Kidney epithelial cell (primary cell): ENCODE results near the gene HENMT1. TPM values are rescaled to one million over a fixed set of nuclear protein-coding genes. Genes with fewer than 3 reads are reported as not detected.

Experiments
- DNase-seq: peaks from one replicate; pipeline ENCODE4 v3.0.0-alpha.2; 2010; ENCODE audit warnings: low read depth
- H3K27me3 ChIP-seq: 2 replicates; pipeline ENCODE4 v1.6.0; 2011; ENCODE audit warnings: low read length; ENCODE audit not compliant: control insufficient read depth, insufficient read depth
- H3K36me3 ChIP-seq: 2 replicates; pipeline ENCODE4 v1.5.1; 2011; ENCODE audit warnings: low read length; ENCODE audit not compliant: control insufficient read depth, insufficient read depth
- H3K4me3 ChIP-seq: 2 replicates; pipeline ENCODE4 v1.5.1; 2011; ENCODE audit warnings: low read depth, mild to moderate bottlenecking, control low read depth, low read length
- total RNA-seq: library from RNA; depleted of rRNA; stranded (reverse); fragments of >200 nt; gene quantifications from 2 replicates; pipeline ENCODE4 v1.2.3, GENCODE V29; 2015
- TF ChIP-seq, protein P1 (sequence below): IDR thresholded peaks from 2 replicates; pipeline ENCODE4 v1.5.1; 2011; ENCODE audit warnings: mild to moderate bottlenecking, moderate library complexity, low read length, control low read depth, inconsistent platforms; ENCODE audit not compliant: insufficient read depth, poor library complexity, severe bottlenecking

HENMT1 gene
- total RNA-seq, 1 donor from 2014 or later: 6.6 TPM

DNA sequence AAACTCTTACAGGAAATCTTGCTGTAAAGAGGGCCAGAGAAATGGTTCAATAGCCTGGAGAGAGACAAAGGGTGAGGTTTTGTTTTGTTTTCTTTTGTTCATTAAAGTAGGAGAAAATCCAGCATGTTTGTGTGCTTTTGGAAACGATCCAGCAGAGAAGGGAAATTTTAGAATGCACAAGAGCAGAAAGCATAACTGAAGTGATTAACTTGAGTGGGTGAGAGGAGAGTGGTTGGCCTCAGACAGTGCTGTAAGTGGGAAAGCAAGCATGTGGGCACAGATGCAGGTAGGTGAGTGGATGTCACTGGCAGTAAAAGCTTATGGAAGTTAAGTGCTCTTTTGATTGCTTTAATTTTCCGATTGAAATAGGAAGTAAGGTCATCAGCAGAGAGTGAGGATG lies 50.8 kb downstream of the HENMT1 start:
- DNase-seq: no peak
- H3K4me3 ChIP-seq: no peak overlapping the region
- H3K27me3 ChIP-seq: no peaks in the 10 kb centered on the region
- H3K36me3 ChIP-seq: no peaks in the 10 kb centered on the region
- TF ChIP-seq, protein P1, sequence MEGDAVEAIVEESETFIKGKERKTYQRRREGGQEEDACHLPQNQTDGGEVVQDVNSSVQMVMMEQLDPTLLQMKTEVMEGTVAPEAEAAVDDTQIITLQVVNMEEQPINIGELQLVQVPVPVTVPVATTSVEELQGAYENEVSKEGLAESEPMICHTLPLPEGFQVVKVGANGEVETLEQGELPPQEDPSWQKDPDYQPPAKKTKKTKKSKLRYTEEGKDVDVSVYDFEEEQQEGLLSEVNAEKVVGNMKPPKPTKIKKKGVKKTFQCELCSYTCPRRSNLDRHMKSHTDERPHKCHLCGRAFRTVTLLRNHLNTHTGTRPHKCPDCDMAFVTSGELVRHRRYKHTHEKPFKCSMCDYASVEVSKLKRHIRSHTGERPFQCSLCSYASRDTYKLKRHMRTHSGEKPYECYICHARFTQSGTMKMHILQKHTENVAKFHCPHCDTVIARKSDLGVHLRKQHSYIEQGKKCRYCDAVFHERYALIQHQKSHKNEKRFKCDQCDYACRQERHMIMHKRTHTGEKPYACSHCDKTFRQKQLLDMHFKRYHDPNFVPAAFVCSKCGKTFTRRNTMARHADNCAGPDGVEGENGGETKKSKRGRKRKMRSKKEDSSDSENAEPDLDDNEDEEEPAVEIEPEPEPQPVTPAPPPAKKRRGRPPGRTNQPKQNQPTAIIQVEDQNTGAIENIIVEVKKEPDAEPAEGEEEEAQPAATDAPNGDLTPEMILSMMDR: no peak

DNA sequence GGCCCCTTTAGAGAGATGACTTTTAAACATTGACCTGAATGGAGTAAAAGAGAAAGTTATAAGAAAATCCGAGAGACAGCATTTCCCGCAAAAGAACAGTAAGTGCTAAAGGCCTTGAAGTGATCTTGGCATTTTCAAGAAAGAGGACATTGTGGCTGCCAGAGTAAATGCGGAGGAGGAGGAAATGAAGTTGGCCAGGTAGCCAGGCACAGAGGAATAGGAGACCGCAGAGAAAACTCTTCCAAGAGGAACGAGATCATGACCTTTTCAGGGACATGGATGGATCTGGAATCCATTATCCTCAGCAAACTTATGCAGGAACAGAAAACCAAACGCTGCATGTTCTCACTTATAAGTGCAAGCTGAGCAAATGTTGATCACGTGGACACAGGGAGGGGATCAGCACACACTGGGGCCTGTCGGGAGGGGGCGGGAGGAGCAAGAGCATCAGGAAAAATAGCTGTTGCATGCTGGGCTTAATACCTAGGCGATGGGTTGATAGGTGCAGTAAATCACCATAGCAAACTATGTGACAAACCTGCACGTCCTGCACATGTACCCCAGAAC lies 51.3 kb downstream of the HENMT1 start:
- DNase-seq: no peak
- Histone ChIP-seq H3K4me3 (no peak overlapping the region), H3K27me3 (no peaks in the 10 kb centered on the region), H3K36me3 (no peaks in the 10 kb centered on the region)
- TF ChIP-seq, protein P1: no peak

DNA sequence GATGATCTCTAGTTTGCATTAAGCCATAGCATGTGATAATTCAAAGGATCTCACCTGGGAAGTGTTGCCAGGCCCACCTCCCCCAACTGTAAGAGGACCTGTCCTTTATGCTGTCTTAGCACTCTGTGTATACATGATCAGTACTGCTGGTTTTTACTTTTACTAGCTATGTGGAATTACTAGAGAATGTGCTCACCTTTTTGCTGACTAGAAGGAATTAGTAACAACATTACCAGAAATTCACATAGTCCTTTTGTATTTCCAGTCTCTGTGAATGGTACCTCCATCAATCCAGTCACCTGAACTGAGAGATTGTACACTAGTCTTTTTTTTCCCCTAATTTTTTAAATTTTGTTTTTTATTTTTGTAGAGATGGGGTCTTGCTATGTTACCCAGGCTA lies 54.4 kb downstream of the HENMT1 start:
- no peaks in the 10 kb centered on the region for H3K36me3 ChIP-seq
- TF ChIP-seq, protein P1: no peak
- no peak overlapping the region for H3K4me3 ChIP-seq
- no peak for DNase-seq
- H3K27me3 ChIP-seq: no peaks in the 10 kb centered on the region

DNA sequence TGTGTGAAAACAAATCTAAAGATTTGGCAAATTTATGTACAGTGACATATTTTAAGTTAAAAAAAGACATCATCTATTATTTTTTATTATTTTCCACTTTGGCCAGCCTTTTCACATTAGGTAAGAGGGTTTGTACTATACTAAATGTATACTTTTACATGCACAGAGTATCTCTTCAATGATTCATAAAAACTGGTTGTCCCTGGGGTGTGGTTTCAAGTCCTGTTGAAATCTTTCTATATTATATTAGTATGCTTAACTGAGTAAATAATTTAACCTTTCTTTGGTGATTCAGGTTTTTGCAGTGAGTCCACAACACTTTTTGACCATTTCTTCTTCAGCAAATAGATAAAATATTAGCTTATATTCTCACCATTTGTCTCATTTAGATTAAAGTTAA lies 55.3 kb downstream of the HENMT1 start:
- Histone ChIP-seq H3K27me3 (no peaks in the 10 kb centered on the region), H3K4me3 (no peak overlapping the region), H3K36me3 (no peaks in the 10 kb centered on the region)
- TF ChIP-seq, protein P1: no peak
- no peak for DNase-seq

DNA sequence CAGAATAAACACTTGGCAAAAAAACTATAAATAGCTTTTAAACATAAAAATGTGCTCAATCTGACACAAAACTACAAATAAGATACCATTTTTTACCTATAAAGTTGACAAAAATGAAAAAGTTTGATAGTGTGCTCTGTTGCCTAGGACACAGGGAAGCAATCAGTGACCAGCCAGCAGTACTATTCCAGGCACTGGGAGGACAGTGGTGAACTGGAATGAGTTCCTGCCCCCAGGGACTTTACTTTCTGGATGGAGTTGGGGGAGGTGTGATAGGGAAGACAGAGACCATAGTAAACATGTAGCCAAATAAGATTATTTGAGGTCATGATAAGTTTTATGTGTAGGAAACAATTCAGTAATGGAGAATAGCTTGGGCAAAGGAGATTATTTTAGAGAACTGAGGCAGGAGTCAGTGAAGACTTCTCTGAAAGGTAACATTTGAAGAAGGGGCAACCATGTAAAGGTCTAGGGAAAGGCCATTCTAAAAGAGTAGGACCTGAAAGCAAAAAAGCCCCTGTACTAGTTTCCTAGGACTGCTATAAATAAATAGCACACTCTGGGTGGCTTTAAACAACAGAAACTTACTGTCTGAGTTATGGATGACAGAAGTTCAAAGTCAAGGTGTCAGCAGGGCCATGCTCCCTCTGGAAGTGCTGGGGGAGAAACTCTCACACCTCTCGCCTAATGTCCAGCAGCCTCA lies 59.0 kb downstream of the HENMT1 start:
- DNase-seq: no peak
- Histone ChIP-seq H3K36me3 (no peaks in the 10 kb centered on the region), H3K27me3 (no peaks in the 10 kb centered on the region), H3K4me3 (no peak overlapping the region)
- TF ChIP-seq, protein P1: no peak

DNA sequence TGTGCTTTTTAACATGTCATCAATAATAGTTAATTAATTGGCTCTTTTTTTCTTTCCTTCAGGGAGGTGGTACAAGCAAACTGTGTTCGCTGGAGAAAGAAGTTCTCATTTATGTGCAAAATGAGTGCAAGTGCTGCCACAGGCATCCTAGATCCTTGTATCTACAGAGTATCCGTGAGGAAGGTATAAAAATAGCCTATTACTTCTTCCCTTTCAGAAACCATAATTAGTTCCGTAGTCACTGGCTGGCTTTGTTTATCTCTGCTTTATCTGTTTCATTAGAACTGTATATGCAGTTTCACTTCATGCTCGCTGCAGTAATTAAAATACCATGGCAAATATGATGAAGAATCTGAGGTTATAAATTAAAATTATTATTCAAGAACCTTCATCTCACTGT lies 60.4 kb downstream of the HENMT1 start:
- H3K27me3 ChIP-seq: no peaks in the 10 kb centered on the region
- TF ChIP-seq, protein P1: no peak
- H3K4me3 ChIP-seq: no peak overlapping the region
- DNase-seq: no peak
- H3K36me3 ChIP-seq: no peaks in the 10 kb centered on the region
